ENCODE data around the gene TIGIT.

TIGIT gene

GRCh38 chr3:114338651-114339357, 45.0 kb downstream of the TIGIT start:
- in situ Hi-C loops (cut with HindIII; ENCODE audit: low sequenced_read_pairs), result no loop called here
- no peak for DNase-seq (ENCODE audit: low read depth)
- H3K4me3 ChIP-seq (ENCODE audit: low read depth, low read length), result no peak overlapping the region
- TF ChIP-seq, protein P1, sequence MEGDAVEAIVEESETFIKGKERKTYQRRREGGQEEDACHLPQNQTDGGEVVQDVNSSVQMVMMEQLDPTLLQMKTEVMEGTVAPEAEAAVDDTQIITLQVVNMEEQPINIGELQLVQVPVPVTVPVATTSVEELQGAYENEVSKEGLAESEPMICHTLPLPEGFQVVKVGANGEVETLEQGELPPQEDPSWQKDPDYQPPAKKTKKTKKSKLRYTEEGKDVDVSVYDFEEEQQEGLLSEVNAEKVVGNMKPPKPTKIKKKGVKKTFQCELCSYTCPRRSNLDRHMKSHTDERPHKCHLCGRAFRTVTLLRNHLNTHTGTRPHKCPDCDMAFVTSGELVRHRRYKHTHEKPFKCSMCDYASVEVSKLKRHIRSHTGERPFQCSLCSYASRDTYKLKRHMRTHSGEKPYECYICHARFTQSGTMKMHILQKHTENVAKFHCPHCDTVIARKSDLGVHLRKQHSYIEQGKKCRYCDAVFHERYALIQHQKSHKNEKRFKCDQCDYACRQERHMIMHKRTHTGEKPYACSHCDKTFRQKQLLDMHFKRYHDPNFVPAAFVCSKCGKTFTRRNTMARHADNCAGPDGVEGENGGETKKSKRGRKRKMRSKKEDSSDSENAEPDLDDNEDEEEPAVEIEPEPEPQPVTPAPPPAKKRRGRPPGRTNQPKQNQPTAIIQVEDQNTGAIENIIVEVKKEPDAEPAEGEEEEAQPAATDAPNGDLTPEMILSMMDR (IDR thresholded peaks at IDR 0.05; ENCODE audit: low read depth, low read length, missing control alignments), result no peak

- TF ChIP-seq, protein P1 (IDR thresholded peaks at IDR 0.05; ENCODE audit: low read depth, low read length, missing control alignments), result no peak
- in situ Hi-C loops (cut with HindIII; ENCODE audit: low sequenced_read_pairs), result no loop called here
- H3K4me3 ChIP-seq (ENCODE audit: low read depth, low read length), result no peak overlapping the region
- DNase-seq (ENCODE audit: low read depth), result no peak
Measured at GRCh38 chr3:114344492-114344891, 50.7 kb downstream of the TIGIT start.

- TF ChIP-seq, protein P1 (IDR thresholded peaks at IDR 0.05; ENCODE audit: low read depth, low read length, missing control alignments), result no peak
- H3K4me3 ChIP-seq (ENCODE audit: low read depth, low read length), result no peak overlapping the region
- in situ Hi-C loops (cut with HindIII; ENCODE audit: low sequenced_read_pairs), result no loop called here
- DNase-seq (ENCODE audit: low read depth), result no peak
Measured at GRCh38 chr3:114350271-114350670, 56.4 kb downstream of the TIGIT start.

DNA sequence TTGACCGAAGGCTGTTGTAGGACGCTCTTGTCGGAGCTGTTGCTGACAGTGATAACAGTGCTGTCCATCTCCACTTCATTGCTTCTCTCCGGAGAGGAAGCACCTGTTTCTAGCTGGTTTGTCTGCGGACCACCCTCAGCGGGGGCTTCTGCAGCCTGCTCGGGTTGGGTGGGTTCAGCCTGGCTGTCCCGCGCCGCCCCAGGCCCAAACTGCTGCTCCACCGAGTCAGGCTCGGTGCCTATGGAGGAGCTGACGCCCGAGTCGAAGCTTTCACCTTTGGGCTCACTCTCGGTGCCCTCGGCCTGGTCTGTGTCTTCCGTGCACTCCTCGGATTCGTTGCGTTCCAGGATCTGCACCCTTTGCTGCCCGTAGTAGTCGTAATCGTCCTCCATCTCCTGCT, 56.9 kb downstream of the TIGIT start:
- DNase-seq (ENCODE audit: low read depth), result no peak
- TF ChIP-seq, protein P1 (IDR thresholded peaks at IDR 0.05; ENCODE audit: low read depth, low read length, missing control alignments), result no peak
- in situ Hi-C loops (cut with HindIII; ENCODE audit: low sequenced_read_pairs), result no loop called here
- no peak overlapping the region for H3K4me3 ChIP-seq (ENCODE audit: low read depth, low read length)

- no peak for DNase-seq (ENCODE audit: low read depth)
- in situ Hi-C loops (cut with HindIII; ENCODE audit: low sequenced_read_pairs), result no loop called here
Measured at GRCh38 chr3:114351123-114351821, 57.4 kb downstream of the TIGIT start.

DNA sequence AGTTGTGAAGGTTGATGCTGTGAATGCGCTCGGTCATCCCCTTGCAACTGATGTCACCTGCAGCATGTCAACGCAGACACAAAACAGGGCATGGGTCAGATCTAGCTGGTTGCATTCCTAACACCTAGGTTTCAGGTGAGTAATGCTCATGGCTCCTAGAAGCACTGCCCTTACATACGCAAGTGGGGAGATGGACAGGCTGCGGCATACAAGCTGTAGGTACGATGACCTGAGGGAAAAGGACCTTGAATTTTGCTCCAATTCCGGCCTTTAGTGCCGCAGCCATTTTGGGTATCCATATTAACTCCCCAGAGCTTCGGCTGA, 58.0 kb downstream of the TIGIT start:
- in situ Hi-C loops (cut with HindIII; ENCODE audit: low sequenced_read_pairs), result no loop called here
- H3K4me3 ChIP-seq (ENCODE audit: low read depth, low read length), result no peak overlapping the region
- DNase-seq (ENCODE audit: low read depth), result no peak
- TF ChIP-seq, protein P1 (IDR thresholded peaks at IDR 0.05; ENCODE audit: low read depth, low read length, missing control alignments), result no peak

More at GRCh38 chr3:114351123-114351821, 57.4 kb downstream of the TIGIT start:
- TF ChIP-seq, protein P1 (IDR thresholded peaks at IDR 0.05; ENCODE audit: low read depth, low read length, missing control alignments), result no peak
- no peak overlapping the region for H3K4me3 ChIP-seq (ENCODE audit: low read depth, low read length)

Measured in astrocyte of the cerebellum (primary cell).